WTC11 (cell line): Measurements from ENCODE around the gene CCR9. TPM values are rescaled to one million over a fixed set of nuclear protein-coding genes. Genes with fewer than 3 reads are reported as not detected.
A peak's percentile ranks its signal among the peaks of the same experiment; 100 is the strongest.

ENCODE experiments used
- ATAC-seq: fragments of 200-7000 bp; cut with Tn5 transposase; 2 replicates; pipeline ENCODE4 v1.10.0; 2021; ENCODE audit warnings: mild to moderate bottlenecking, moderate library complexity
- CTCF ChIA-PET: fragments of 300-600 bp; sonication (Branson Sonifier 250); formaldehyde crosslinking; loops from one replicate; lab custom pipeline; 2021; ENCODE audit warnings: antibody characterized with exemption; lab: Charles Lee
- POLR2A ChIA-PET: fragments of 350-600 bp; sonication (Branson Sonifier 250); formaldehyde crosslinking; loops from one replicate; lab custom pipeline; 2021; ENCODE audit warnings: antibody characterized with exemption; lab: Charles Lee
- DNase-seq: peaks from one replicate; pipeline ENCODE4 v3.0.0; 2021; ENCODE audit warnings: low spot score
- H3K27ac Mint-ChIP-seq: 2 replicates; pipeline ENCODE4 v1.8.0; 2021; ENCODE audit warnings: mixed read lengths
- H3K27me3 Mint-ChIP-seq: 2 replicates; pipeline ENCODE4 v1.8.0; 2021; ENCODE audit warnings: low read depth, mild to moderate bottlenecking, moderate library complexity, mixed read lengths
- H3K36me3 Mint-ChIP-seq: 2 replicates; pipeline ENCODE4 v1.8.0; 2021; ENCODE audit warnings: mixed read lengths
- H3K4me1 Mint-ChIP-seq: 2 replicates; pipeline ENCODE4 v1.8.0; 2022; ENCODE audit warnings: mixed read lengths
- H3K4me3 Mint-ChIP-seq: 2 replicates; pipeline ENCODE4 v1.8.0; 2021; ENCODE audit warnings: mild to moderate bottlenecking, moderate library complexity, mixed read lengths
- H3K9me3 Mint-ChIP-seq: 2 replicates; pipeline ENCODE4 v1.8.0; 2021; ENCODE audit warnings: mixed read lengths
- ARID4B ChIP-seq: sonication (generic); formaldehyde crosslinking; IDR thresholded peaks from 2 replicates; pipeline ENCODE4 v1.8.0; 2023; ENCODE audit warnings: missing genetic modification reagents, mild to moderate bottlenecking, borderline replicate concordance
- MYBL2 ChIP-seq: sonication (generic); formaldehyde crosslinking; IDR thresholded peaks from 2 replicates; pipeline ENCODE4 v1.8.1; 2023; ENCODE audit warnings: mild to moderate bottlenecking, moderate library complexity, missing genetic modification reagents
- PREB ChIP-seq: sonication (generic); formaldehyde crosslinking; IDR thresholded peaks from 2 replicates; pipeline ENCODE4 v1.8.1; 2022; ENCODE audit warnings: mild to moderate bottlenecking, missing genetic modification reagents, moderate library complexity, borderline replicate concordance
- TP53 ChIP-seq: sonication (generic); formaldehyde crosslinking; IDR thresholded peaks from 2 replicates; pipeline ENCODE4 v1.8.1; 2023; ENCODE audit warnings: mild to moderate bottlenecking, missing genetic modification reagents
- ZNF263 ChIP-seq: sonication (generic); formaldehyde crosslinking; IDR thresholded peaks from 2 replicates; pipeline ENCODE4 v1.8.1; 2022; ENCODE audit warnings: low read depth, mild to moderate bottlenecking, moderate library complexity, missing genetic modification reagents
- ZNF425 ChIP-seq: fragments of 250-450 bp; sonication (Bioruptor Pico); conservative IDR thresholded peaks from 2 replicates; pipeline ENCODE4 v1.9.0; 2021; ENCODE audit warnings: mild to moderate bottlenecking
- ZNF532 ChIP-seq: fragments of 250-450 bp; sonication (Bioruptor Pico); IDR thresholded peaks from 2 replicates; pipeline ENCODE4 v1.9.0; 2021; ENCODE audit warnings: mild to moderate bottlenecking, borderline replicate concordance
- total RNA-seq: library from RNA; stranded (reverse); gene quantifications from 3 replicates; pipeline ENCODE4 v1.2.3, GENCODE V29; 2021
- TF ChIP-seq, protein P1 (sequence below): sonication (generic); formaldehyde crosslinking; IDR thresholded peaks from 2 replicates; pipeline ENCODE4 v1.8.0; 2022; ENCODE audit warnings: mild to moderate bottlenecking, missing genetic modification reagents

The CCR9 gene
- total RNA-seq, 1 experiment from 2014 or later = not detected

GRCh38 chr3:45869638-45870037, 16.7 kb upstream of the CCR9 start:
- ATAC-seq = no peak
- H3K4me1 Mint-ChIP-seq = peaks cover 13% of the 10 kb centered on the region
- H3K9me3 Mint-ChIP-seq = no peaks in the 10 kb centered on the region
- peaks cover 9% of the 10 kb centered on the region for H3K27me3 Mint-ChIP-seq
- CTCF ChIA-PET = interaction anchor here (0.8 kb wide), 1 partner anchor 60 kb away, joined by 3 read pairs; no protein-coding TSS in a partner anchor
- no peaks in the 10 kb centered on the region for H3K36me3 Mint-ChIP-seq
- DNase-seq = no peak
- no peak for TF ChIP-seq ZNF263
- no peak overlapping the region for H3K4me3 Mint-ChIP-seq
- POLR2A ChIA-PET = no interaction called here
- H3K27ac Mint-ChIP-seq = no peak overlapping the region

DNA sequence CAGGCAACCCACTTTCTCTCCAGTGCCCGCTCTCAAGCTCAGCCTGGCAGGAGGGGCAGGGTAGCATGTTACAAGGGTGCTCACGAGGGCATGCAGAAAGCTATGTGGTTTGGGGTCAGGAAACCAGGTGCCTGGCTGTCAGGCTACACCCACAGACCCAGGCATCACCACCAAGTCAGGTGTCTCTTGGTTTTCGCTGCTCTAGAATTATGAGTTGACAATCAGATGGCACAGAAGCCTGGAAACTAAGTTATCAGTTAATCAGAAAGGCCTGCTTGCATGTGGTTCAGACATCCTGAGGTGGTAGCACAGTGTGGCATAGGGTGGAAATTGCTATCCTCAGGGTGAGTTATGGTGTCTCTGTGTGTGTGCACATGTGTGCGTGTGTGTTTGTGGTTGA, 16.2 kb upstream of the CCR9 start:
- Mint-ChIP-seq H3K36me3 (no peaks in the 10 kb centered on the region), H3K4me3 (no peak overlapping the region), H3K4me1 (peaks cover 13% of the 10 kb centered on the region)
- DNase-seq = no peak
- TF ChIP-seq TP53 = no peak
- TF ChIP-seq ZNF532 (CRISPR knock-in tag) = no peak
- no peak for TF ChIP-seq PREB (CRISPR knock-in tag)
- TF ChIP-seq, all 79 proteins: peak for 0
- ChIA-PET CTCF (no interaction called here), POLR2A (no interaction called here)
- Mint-ChIP-seq H3K27ac (no peak overlapping the region), H3K9me3 (no peaks in the 10 kb centered on the region), H3K27me3 (peaks cover 6% of the 10 kb centered on the region)
- no peak for ATAC-seq

DNA sequence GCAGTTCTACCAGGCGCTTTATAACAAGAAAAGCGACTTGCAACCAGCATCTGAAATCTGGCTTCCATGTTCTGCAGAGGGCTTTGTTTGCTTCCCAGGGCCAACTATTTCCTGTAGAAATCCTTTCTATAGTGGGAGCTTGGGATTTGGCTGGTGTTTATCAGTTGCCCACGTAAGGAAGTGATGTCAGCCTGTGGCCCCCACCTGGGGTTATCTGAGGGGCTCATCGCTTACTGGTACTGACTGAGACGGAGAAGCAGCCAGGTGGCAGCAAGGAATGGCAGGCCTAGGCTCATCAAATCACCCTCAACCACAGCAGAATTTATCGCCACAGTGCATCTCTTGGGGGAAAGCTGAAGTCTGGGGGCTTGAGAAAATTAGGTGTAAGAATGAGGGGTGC, 14.6 kb upstream of the CCR9 start:
- Mint-ChIP-seq H3K9me3 (no peaks in the 10 kb centered on the region), H3K4me3 (no peak overlapping the region), H3K27me3 (peaks cover 5% of the 10 kb centered on the region), H3K4me1 (peaks cover 13% of the 10 kb centered on the region), H3K36me3 (no peaks in the 10 kb centered on the region), H3K27ac (no peak overlapping the region)
- ATAC-seq = peak; percentile 55
- POLR2A ChIA-PET = no interaction called here
- CTCF ChIA-PET = interaction anchor here (0.6 to 2.1 kb wide), 2 partner anchors 111 to 207 kb away, joined by 3 to 5 read pairs; no protein-coding TSS in a partner anchor
- TF ChIP-seq, protein P1, sequence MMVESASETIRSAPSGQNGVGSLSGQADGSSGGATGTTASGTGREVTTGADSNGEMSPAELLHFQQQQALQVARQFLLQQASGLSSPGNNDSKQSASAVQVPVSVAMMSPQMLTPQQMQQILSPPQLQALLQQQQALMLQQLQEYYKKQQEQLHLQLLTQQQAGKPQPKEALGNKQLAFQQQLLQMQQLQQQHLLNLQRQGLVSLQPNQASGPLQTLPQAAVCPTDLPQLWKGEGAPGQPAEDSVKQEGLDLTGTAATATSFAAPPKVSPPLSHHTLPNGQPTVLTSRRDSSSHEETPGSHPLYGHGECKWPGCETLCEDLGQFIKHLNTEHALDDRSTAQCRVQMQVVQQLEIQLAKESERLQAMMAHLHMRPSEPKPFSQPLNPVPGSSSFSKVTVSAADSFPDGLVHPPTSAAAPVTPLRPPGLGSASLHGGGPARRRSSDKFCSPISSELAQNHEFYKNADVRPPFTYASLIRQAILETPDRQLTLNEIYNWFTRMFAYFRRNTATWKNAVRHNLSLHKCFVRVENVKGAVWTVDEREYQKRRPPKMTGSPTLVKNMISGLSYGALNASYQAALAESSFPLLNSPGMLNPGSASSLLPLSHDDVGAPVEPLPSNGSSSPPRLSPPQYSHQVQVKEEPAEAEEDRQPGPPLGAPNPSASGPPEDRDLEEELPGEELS (CRISPR knock-in tag) = no peak
- no peak for TF ChIP-seq ARID4B (CRISPR knock-in tag)
- TF ChIP-seq ZNF425 (CRISPR knock-in tag) = no peak
- no peak for TF ChIP-seq MYBL2
- TF ChIP-seq, all 79 proteins: peak for 0
- no peak for DNase-seq
